HepG2 (cell line): Measurements from ENCODE around the gene NRBP1. TPM values are rescaled to one million over a fixed set of nuclear protein-coding genes. Genes with fewer than 3 reads are reported as not detected.
A peak's percentile ranks its signal among the peaks of the same experiment; 100 is the strongest.

Experiments used
- MTA1 ChIP-seq: sonication (generic); formaldehyde crosslinking; IDR thresholded peaks from 2 replicates; pipeline ENCODE4 v1.4.0; 2020; ENCODE audit warnings: missing genetic modification reagents, mild to moderate bottlenecking, borderline replicate concordance
- NFATC3 ChIP-seq: sonication (generic); formaldehyde crosslinking; IDR thresholded peaks from 2 replicates; pipeline ENCODE4 v1.5.1; 2020; ENCODE audit warnings: mild to moderate bottlenecking, missing genetic modification reagents
- REXO4 ChIP-seq: sonication (generic); formaldehyde crosslinking; IDR thresholded peaks from 2 replicates; pipeline ENCODE4 v1.8.0; 2022; ENCODE audit warnings: missing genetic modification reagents, mild to moderate bottlenecking, borderline replicate concordance
- SMARCE1 ChIP-seq: fragments of 450-650 bp; IDR thresholded peaks from 2 replicates; pipeline ENCODE4 v1.6.1; 2017; ENCODE audit warnings: borderline replicate concordance
- SRSF4 ChIP-seq: fragments of 200-400 bp; formaldehyde crosslinking; IDR thresholded peaks from one replicate; pipeline ENCODE4 v1.6.1; 2018; ENCODE audit warnings: mild to moderate bottlenecking, low read depth, low read length, moderate library complexity; ENCODE audit not compliant: poor library complexity, severe bottlenecking
- ZBTB21 ChIP-seq: sonication (generic); formaldehyde crosslinking; IDR thresholded peaks from 2 replicates; pipeline ENCODE4 v1.4.0; 2020; ENCODE audit warnings: missing genetic modification reagents
- ZBTB7A ChIP-seq: sonication (generic); formaldehyde crosslinking; IDR thresholded peaks from 2 replicates; pipeline ENCODE4 v1.8.0; 2022; ENCODE audit warnings: mild to moderate bottlenecking, missing genetic modification reagents
- ZNF260 ChIP-seq: sonication (generic); formaldehyde crosslinking; IDR thresholded peaks from 2 replicates; pipeline ENCODE4 v1.4.0; 2020; ENCODE audit warnings: missing genetic modification reagents, low read depth, mild to moderate bottlenecking, borderline replicate concordance
- ZNF446 ChIP-seq: sonication (generic); formaldehyde crosslinking; IDR thresholded peaks from 2 replicates; pipeline ENCODE4 v1.5.0; 2020; ENCODE audit warnings: mild to moderate bottlenecking, missing genetic modification reagents
- ZNF468 ChIP-seq: sonication (generic); formaldehyde crosslinking; IDR thresholded peaks from 2 replicates; pipeline ENCODE4 v1.8.0; 2022; ENCODE audit warnings: mild to moderate bottlenecking, moderate library complexity, missing genetic modification reagents
- ZNF552 ChIP-seq: sonication (generic); formaldehyde crosslinking; IDR thresholded peaks from 2 replicates; pipeline ENCODE4 v1.9.0; 2022; ENCODE audit warnings: missing genetic modification reagents, mild to moderate bottlenecking, borderline replicate concordance
- ZNF615 ChIP-seq: sonication (generic); formaldehyde crosslinking; IDR thresholded peaks from 2 replicates; pipeline ENCODE4 v1.5.0; 2020; ENCODE audit warnings: mild to moderate bottlenecking, missing genetic modification reagents, borderline replicate concordance
- ZSCAN12 ChIP-seq: sonication (generic); formaldehyde crosslinking; IDR thresholded peaks from 2 replicates; pipeline ENCODE4 v1.9.0; 2021; ENCODE audit warnings: mild to moderate bottlenecking, missing genetic modification reagents
- ZSCAN31 ChIP-seq: sonication (generic); formaldehyde crosslinking; IDR thresholded peaks from 2 replicates; pipeline ENCODE4 v1.5.0; 2020; ENCODE audit warnings: low read depth, mild to moderate bottlenecking, missing genetic modification reagents
- polyA plus RNA-seq, 8 experiments: library from polyadenylated mRNA; depleted of rRNA in 3 of 8; stranded (reverse) in 7 of 8; unstranded in 1 of 8; fragments of >200 nt; fragmentation: Illumina TruSeq in 4 of 8; extraction: Trizol in 4 of 8; gene quantifications; 2 replicates each; pipeline versions ENCODE4 v1.2.1 to v1.2.3, GENCODE V29; 2011 to 2016; ENCODE audit warnings: low read depth in 4 of 8, missing spikeins in 1 of 8, mixed read lengths in 1 of 8; ENCODE audit not compliant: insufficient read depth in 1 of 8
- total RNA-seq, 5 experiments: library from RNA; depleted of rRNA; stranded (reverse); fragments of >200 nt; fragmentation: Illumina TruSeq; extraction: Trizol; gene quantifications; 2 replicates each; pipeline ENCODE4 v1.2.3, GENCODE V29; 2016; ENCODE audit warnings: low read depth in 1 of 5
- TF ChIP-seq, protein P1 (sequence below): sonication (generic); formaldehyde crosslinking; IDR thresholded peaks from 2 replicates; pipeline ENCODE4 v1.9.0; 2022; ENCODE audit warnings: low read depth, missing genetic modification reagents
- TF ChIP-seq, protein P2 (sequence below): IDR thresholded peaks from 2 replicates; pipeline ENCODE4 v1.6.1; 2016; ENCODE audit warnings: missing compliant biosample characterization, missing genetic modification reagents, borderline replicate concordance
- TF ChIP-seq, protein P3 (sequence below): sonication (generic); formaldehyde crosslinking; IDR thresholded peaks from 2 replicates; pipeline ENCODE4 v1.4.0; 2020; ENCODE audit warnings: mild to moderate bottlenecking, missing genetic modification reagents, borderline replicate concordance
- TF ChIP-seq, protein P4 (sequence below): IDR thresholded peaks from 2 replicates; pipeline ENCODE4 v1.6.1; 2012; ENCODE audit warnings: low read depth, low read length, improper control_type of control experiment
- TF ChIP-seq, protein P5 (sequence below): sonication (generic); formaldehyde crosslinking; IDR thresholded peaks from 2 replicates; pipeline ENCODE4 v1.5.0; 2020; ENCODE audit warnings: mild to moderate bottlenecking, missing genetic modification reagents, borderline replicate concordance

NRBP1 gene
- total and polyA plus RNA-seq, 2 of the 13 experiments (the other 11 are each of a cell fraction or from before 2014, with no cell fraction given), result 165 to 240 TPM

DNA sequence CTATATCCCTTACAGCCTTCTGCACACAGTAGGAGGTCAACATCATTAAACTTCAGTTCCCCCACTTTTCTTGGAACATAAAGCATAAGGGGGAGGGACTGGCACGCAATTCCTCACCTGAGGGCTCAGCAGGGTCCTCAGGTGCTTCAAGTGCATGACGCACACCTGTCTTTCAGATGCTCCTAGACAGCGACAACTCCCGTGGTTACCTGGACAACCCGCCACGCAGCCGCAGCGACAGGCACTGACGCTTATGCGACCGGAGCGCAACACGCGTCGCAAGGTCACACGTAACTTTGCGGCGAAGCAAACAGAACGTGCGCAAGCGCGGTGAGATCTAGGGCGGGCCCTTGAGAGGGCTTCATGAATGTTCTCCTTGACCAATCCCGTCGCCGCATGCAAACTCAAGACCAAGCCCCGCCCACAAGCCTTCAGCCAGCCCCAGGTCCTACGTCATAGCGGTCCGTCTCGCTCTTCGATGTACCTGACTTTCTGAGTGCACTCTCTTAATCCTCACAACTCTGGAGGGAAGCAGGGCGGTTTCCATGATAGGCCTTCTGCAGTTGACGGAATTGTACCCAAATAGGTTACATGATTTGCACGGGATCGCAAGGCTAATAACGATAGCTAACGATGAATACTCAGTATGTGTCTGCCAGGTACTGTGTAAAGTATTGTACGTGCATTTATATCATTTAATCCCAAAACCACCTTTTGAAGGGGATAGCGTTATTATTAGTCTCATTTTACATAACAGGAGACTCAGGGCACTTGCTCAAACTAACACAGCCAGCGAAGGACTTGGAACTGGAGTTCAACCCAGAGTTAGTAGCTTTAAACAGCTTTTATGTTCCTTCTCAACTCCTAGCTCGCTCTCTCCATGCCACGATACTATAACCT is 61.3 kb downstream of the NRBP1 start, which contains the start of gene IFT172 (continued):
- no peak for TF ChIP-seq ZNF260 (CRISPR knock-in tag)
- TF ChIP-seq, protein P1, sequence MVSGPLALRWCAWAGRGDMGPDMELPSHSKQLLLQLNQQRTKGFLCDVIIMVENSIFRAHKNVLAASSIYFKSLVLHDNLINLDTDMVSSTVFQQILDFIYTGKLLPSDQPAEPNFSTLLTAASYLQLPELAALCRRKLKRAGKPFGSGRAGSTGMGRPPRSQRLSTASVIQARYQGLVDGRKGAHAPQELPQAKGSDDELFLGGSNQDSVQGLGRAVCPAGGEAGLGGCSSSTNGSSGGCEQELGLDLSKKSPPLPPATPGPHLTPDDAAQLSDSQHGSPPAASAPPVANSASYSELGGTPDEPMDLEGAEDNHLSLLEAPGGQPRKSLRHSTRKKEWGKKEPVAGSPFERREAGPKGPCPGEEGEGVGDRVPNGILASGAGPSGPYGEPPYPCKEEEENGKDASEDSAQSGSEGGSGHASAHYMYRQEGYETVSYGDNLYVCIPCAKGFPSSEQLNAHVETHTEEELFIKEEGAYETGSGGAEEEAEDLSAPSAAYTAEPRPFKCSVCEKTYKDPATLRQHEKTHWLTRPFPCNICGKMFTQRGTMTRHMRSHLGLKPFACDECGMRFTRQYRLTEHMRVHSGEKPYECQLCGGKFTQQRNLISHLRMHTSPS, result peak; percentile 62; the same call in 1 of the 2 replicates
- no peak for TF ChIP-seq ZSCAN12 (CRISPR knock-in tag)
- TF ChIP-seq ZNF468 (CRISPR knock-in tag), result no peak
- TF ChIP-seq MTA1, result peak; percentile 63; the same call in 1 of the 2 replicates
- TF ChIP-seq REXO4 (CRISPR knock-in tag), result no peak
- TF ChIP-seq ZNF552 (CRISPR knock-in tag), result 0 out of 2 replicates have a peak, but pooled peaks have one; percentile 19
- TF ChIP-seq ZNF446, result no peak
- TF ChIP-seq NFATC3 (CRISPR knock-in tag), result no peak; the same call in 1 of the 2 replicates
- TF ChIP-seq, protein P2, sequence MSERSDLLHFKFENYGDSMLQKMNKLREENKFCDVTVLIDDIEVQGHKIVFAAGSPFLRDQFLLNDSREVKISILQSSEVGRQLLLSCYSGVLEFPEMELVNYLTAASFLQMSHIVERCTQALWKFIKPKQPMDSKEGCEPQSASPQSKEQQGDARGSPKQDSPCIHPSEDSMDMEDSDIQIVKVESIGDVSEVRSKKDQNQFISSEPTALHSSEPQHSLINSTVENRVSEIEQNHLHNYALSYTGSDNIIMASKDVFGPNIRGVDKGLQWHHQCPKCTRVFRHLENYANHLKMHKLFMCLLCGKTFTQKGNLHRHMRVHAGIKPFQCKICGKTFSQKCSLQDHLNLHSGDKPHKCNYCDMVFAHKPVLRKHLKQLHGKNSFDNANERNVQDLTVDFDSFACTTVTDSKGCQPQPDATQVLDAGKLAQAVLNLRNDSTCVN (CRISPR knock-in tag), result peak; percentile 15; the same call in 1 of the 2 replicates
- TF ChIP-seq, protein P3, sequence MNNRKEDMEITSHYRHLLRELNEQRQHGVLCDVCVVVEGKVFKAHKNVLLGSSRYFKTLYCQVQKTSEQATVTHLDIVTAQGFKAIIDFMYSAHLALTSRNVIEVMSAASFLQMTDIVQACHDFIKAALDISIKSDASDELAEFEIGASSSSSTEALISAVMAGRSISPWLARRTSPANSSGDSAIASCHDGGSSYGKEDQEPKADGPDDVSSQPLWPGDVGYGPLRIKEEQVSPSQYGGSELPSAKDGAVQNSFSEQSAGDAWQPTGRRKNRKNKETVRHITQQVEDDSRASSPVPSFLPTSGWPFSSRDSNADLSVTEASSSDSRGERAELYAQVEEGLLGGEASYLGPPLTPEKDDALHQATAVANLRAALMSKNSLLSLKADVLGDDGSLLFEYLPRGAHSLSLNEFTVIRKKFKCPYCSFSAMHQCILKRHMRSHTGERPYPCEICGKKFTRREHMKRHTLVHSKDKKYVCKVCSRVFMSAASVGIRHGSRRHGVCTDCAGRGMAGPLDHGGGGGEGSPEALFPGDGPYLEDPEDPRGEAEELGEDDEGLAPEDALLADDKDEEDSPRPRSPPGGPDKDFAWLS (CRISPR knock-in tag), result no peak
- no peak for TF ChIP-seq SRSF4
- peak; percentile 80 for TF ChIP-seq ZBTB21 (CRISPR knock-in tag)
- no peak for TF ChIP-seq ZBTB7A
- TF ChIP-seq ZSCAN31, result no peak
- no peak for TF ChIP-seq SMARCE1
- TF ChIP-seq ZNF615 (CRISPR knock-in tag), result no peak
- TF ChIP-seq, protein P4, sequence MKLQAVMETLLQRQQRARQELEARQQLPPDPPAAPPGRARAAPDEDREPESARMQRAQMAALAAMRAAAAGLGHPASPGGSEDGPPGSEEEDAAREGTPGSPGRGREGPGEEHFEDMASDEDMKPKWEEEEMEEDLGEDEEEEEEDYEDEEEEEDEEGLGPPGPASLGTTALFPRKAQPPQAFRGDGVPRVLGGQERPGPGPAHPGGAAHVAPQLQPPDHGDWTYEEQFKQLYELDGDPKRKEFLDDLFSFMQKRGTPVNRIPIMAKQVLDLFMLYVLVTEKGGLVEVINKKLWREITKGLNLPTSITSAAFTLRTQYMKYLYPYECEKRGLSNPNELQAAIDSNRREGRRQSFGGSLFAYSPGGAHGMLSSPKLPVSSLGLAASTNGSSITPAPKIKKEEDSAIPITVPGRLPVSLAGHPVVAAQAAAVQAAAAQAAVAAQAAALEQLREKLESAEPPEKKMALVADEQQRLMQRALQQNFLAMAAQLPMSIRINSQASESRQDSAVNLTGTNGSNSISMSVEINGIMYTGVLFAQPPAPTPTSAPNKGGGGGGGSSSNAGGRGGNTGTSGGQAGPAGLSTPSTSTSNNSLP, result no peak
- TF ChIP-seq, protein P5, sequence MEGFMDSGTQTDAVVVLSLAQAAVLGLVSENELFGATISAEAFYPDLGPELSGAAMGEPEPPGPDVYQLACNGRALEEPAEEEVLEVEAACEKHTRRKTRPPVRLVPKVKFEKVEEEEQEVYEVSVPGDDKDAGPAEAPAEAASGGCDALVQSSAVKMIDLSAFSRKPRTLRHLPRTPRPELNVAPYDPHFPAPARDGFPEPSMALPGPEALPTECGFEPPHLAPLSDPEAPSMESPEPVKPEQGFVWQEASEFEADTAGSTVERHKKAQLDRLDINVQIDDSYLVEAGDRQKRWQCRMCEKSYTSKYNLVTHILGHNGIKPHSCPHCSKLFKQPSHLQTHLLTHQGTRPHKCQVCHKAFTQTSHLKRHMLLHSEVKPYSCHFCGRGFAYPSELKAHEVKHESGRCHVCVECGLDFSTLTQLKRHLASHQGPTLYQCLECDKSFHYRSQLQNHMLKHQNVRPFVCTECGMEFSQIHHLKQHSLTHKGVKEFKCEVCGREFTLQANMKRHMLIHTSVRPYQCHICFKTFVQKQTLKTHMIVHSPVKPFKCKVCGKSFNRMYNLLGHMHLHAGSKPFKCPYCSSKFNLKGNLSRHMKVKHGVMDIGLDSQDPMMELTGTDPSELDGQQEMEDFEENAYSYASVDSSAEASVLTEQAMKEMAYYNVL (CRISPR knock-in tag), result no peak; the same call in 1 of the 2 replicates
